Gastrocnemius medialis (tissue), 4 donors: ENCODE measurements around the gene ALK.

ENCODE experiments used
- POLR2A ChIP-seq, 2 donors: fragments of 450-650 bp; IDR thresholded peaks; one replicate each; pipeline ENCODE4 v1.6.1; 2017; ENCODE audit warnings: antibody characterized with exemption in 2 of 2, mild to moderate bottlenecking in 2 of 2, moderate library complexity in 2 of 2
- TF ChIP-seq, protein P1 (sequence below), 5 experiments: fragments of 450-650 bp in 3 of 5; fragments of 200-600 bp in 2 of 5; sonication (generic) in 2 of 5; IDR thresholded peaks in 4 of 5; conservative IDR thresholded peaks in 1 of 5; 1 replicate in 4 of 5; 2 replicates in 1 of 5; pipeline ENCODE4 v1.5.1; 2016 to 2019; ENCODE audit warnings: antibody characterized with exemption in 5 of 5, mild to moderate bottlenecking in 3 of 5, moderate library complexity in 3 of 5

DNA sequence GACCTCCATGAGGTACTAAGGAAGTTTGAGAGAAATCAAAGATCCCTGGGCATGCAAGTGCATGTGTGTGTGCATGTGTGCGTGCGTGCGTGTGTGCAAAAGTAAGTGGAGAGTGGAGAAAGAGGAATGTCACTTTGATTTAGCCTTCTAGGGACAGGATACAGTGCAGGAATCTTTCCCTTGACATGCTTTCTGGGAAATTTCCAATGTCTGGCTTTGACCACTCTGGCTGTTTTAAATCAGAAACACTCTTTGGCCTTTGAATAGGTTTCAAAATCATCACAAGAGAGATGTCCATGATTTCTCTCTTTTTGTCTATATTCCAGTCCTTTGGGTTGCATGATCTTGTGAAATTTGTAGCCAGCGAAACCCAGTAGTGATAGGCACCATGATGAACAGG lies 162.0 kb downstream of the ALK start:
- TF ChIP-seq, protein P1, sequence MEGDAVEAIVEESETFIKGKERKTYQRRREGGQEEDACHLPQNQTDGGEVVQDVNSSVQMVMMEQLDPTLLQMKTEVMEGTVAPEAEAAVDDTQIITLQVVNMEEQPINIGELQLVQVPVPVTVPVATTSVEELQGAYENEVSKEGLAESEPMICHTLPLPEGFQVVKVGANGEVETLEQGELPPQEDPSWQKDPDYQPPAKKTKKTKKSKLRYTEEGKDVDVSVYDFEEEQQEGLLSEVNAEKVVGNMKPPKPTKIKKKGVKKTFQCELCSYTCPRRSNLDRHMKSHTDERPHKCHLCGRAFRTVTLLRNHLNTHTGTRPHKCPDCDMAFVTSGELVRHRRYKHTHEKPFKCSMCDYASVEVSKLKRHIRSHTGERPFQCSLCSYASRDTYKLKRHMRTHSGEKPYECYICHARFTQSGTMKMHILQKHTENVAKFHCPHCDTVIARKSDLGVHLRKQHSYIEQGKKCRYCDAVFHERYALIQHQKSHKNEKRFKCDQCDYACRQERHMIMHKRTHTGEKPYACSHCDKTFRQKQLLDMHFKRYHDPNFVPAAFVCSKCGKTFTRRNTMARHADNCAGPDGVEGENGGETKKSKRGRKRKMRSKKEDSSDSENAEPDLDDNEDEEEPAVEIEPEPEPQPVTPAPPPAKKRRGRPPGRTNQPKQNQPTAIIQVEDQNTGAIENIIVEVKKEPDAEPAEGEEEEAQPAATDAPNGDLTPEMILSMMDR (IDR thresholded peaks at IDR 0.05 in 4 of 5, conservative IDR thresholded peaks at IDR 0.05 in 1 of 5): no peak
- TF ChIP-seq POLR2A (IDR thresholded peaks at IDR 0.05): no peak
